Trophoblast cell (in vitro differentiated cells and primary cell): Measurements from ENCODE around the gene FASTKD2.
A peak's percentile ranks its signal among the peaks of the same experiment; 100 is the strongest.

ENCODE experiments used
- DNase-seq, 2 donors: peaks; one replicate each; pipeline ENCODE4 v3.0.0-alpha.2; 2016
- H2AFZ ChIP-seq: 2 replicates; pipeline ENCODE4 v1.6.1; 2013; ENCODE audit warnings: low read length, moderate library complexity, mild to moderate bottlenecking; ENCODE audit not compliant: insufficient read depth, poor library complexity
- H2AK5ac ChIP-seq: 2 replicates; pipeline ENCODE4 v1.6.1; 2013; ENCODE audit warnings: mild to moderate bottlenecking, low read length
- H2BK120ac ChIP-seq: 2 replicates; pipeline ENCODE4 v1.6.1; 2013; ENCODE audit warnings: low read length, mild to moderate bottlenecking, moderate library complexity; ENCODE audit not compliant: insufficient read depth, poor library complexity
- H2BK12ac ChIP-seq: 2 replicates; pipeline ENCODE4 v1.6.1; 2013; ENCODE audit warnings: mild to moderate bottlenecking, low read length, moderate library complexity
- H2BK5ac ChIP-seq: 2 replicates; pipeline ENCODE4 v1.6.1; 2013; ENCODE audit warnings: low read length, low read depth, moderate library complexity, mild to moderate bottlenecking; ENCODE audit not compliant: poor library complexity
- H3K14ac ChIP-seq: 2 replicates; pipeline ENCODE4 v1.6.1; 2013; ENCODE audit warnings: mild to moderate bottlenecking, low read length
- H3K18ac ChIP-seq: 2 replicates; pipeline ENCODE4 v1.6.1; 2013; ENCODE audit warnings: mild to moderate bottlenecking, low read length
- H3K23ac ChIP-seq: 2 replicates; pipeline ENCODE4 v1.6.1; 2013; ENCODE audit warnings: low read length
- H3K27ac ChIP-seq: 2 replicates; pipeline ENCODE4 v1.5.1; 2013; ENCODE audit warnings: low read depth, mild to moderate bottlenecking, inconsistent platforms, low read length, moderate library complexity
- H3K27me3 ChIP-seq: 2 replicates; pipeline ENCODE4 v1.6.1; 2013; ENCODE audit warnings: inconsistent platforms, mild to moderate bottlenecking, low read length, moderate library complexity; ENCODE audit not compliant: insufficient read depth
- H3K36me3 ChIP-seq, 2 experiments: 1 replicate in 1 of 2; 2 replicates in 1 of 2; pipeline ENCODE4 v1.6.1; 2013; ENCODE audit warnings: low read length in 2 of 2, mild to moderate bottlenecking in 2 of 2, moderate library complexity in 1 of 2; ENCODE audit not compliant: insufficient read depth in 2 of 2, control insufficient read depth in 1 of 2
- H3K4ac ChIP-seq: 2 replicates; pipeline ENCODE4 v1.6.1; 2013; ENCODE audit warnings: low read depth, mild to moderate bottlenecking, low read length, moderate library complexity
- H3K4me1 ChIP-seq, 2 experiments: 1 replicate in 1 of 2; 2 replicates in 1 of 2; pipeline ENCODE4 v1.6.1; 2013; ENCODE audit warnings: low read length in 2 of 2, mild to moderate bottlenecking in 2 of 2, moderate library complexity in 1 of 2; ENCODE audit not compliant: insufficient read depth in 2 of 2, control insufficient read depth in 1 of 2
- H3K4me2 ChIP-seq: 2 replicates; pipeline ENCODE4 v1.6.1; 2013; ENCODE audit warnings: inconsistent platforms, mild to moderate bottlenecking, low read length, moderate library complexity
- H3K4me3 ChIP-seq: 2 replicates; pipeline ENCODE4 v1.5.1; 2013; ENCODE audit warnings: mild to moderate bottlenecking, low read depth, low read length, inconsistent platforms
- H3K79me1 ChIP-seq: one replicate; pipeline ENCODE4 v1.6.1; 2013; ENCODE audit warnings: low read length
- H3K79me2 ChIP-seq: 2 replicates; pipeline ENCODE4 v1.6.1; 2013; ENCODE audit warnings: low read length, mild to moderate bottlenecking; ENCODE audit not compliant: control insufficient read depth, insufficient read depth, poor library complexity
- H3K9ac ChIP-seq: 2 replicates; pipeline ENCODE4 v1.6.1; 2013; ENCODE audit warnings: mild to moderate bottlenecking, low read length
- H3K9me3 ChIP-seq: 2 replicates; pipeline ENCODE4 v1.6.1; 2013; ENCODE audit warnings: low read depth, mild to moderate bottlenecking, control low read depth, inconsistent platforms, low read length; ENCODE audit not compliant: insufficient read depth
- H4K12ac ChIP-seq: 2 replicates; pipeline ENCODE4 v1.6.1; 2013; ENCODE audit warnings: low read depth, mild to moderate bottlenecking, low read length, moderate library complexity
- H4K8ac ChIP-seq: 2 replicates; pipeline ENCODE4 v1.6.1; 2013; ENCODE audit warnings: low read depth, mild to moderate bottlenecking, low read length, moderate library complexity
- H4K91ac ChIP-seq: one replicate; pipeline ENCODE4 v1.6.1; 2013; ENCODE audit warnings: low read depth, mild to moderate bottlenecking, low read length, moderate library complexity
- WGBS: extraction: QIAGEN DNeasy Blood & Tissue Kit; methylation state at CpG from one replicate; pipeline ENCODE4 v1.1.7; 2013; ENCODE audit warnings: missing lambda C conversion rate; ENCODE audit not compliant: insufficient read length, insufficient coverage; ENCODE audit errors: extremely low coverage; 5-methylcytosine and 5-hydroxymethylcytosine counted together

Gene FASTKD2

DNA sequence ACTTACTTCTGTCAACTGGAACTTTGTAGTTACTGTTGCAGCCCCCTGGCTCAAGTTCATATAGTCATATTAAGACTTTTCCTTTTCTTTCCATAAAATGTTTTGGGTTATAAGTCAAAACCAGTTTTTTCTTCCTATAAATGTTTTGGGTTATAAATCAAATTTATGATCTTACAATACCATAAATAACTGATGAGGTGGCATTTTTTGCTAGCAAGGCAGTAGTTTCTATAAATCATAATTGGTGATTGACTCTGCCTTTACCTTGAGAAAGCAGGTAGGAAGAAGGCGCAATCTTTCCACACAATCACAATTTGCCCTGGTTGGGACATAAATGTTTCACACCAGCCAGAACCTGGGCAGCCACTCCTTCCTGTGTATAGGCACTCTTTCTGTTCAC, 42.1 kb upstream of the FASTKD2 start:
- no peak overlapping the region for H3K4me2 ChIP-seq
- no peak overlapping the region for H3K27ac ChIP-seq
- H3K18ac ChIP-seq = no peak overlapping the region
- no peak overlapping the region for H2BK120ac ChIP-seq
- H2AFZ ChIP-seq = no peak overlapping the region
- no peak overlapping the region for H3K4ac ChIP-seq
- H2BK5ac ChIP-seq = no peak overlapping the region
- H4K91ac ChIP-seq = no peak overlapping the region
- H2BK12ac ChIP-seq = no peak overlapping the region
- H3K9ac ChIP-seq = no peak overlapping the region
- DNase-seq = no peak
- H3K14ac ChIP-seq = no peak overlapping the region
- H3K4me1 ChIP-seq = peaks cover 0 to 5% of the 10 kb centered on the region in 2 experiments
- H2AK5ac ChIP-seq = no peak overlapping the region
- H4K12ac ChIP-seq = no peak overlapping the region
- H3K23ac ChIP-seq = no peak overlapping the region
- H4K8ac ChIP-seq = no peak overlapping the region
- no peaks in the 10 kb centered on the region for H3K27me3 ChIP-seq
- WGBS = no CpG with 5 or more reads among the region's 1 CpG
- no peaks in the 10 kb centered on the region for H3K36me3 ChIP-seq
- no peak overlapping the region for H3K4me3 ChIP-seq
- no peaks in the 10 kb centered on the region for H3K79me2 ChIP-seq
- no peaks in the 10 kb centered on the region for H3K79me1 ChIP-seq
- H3K9me3 ChIP-seq = peaks cover 2% of the 10 kb centered on the region

DNA sequence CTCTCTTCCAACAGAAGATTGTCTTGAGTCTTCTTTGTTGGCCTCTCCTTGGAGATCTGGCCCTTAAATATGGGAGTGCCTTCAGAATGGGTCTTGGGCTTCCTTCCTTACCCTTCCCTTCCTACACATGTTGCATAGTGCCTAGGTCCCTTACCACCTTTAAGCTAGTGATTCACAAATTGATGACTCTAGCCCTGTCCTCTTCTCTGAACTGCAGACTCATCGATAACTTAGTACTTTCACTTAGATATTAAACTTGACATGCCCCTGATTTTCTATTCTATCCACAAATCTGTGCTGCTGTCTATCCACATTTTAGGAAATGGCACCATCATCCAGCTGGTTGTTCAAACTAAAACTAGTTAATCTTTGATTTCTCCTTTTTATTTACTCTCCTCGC, 38.1 kb upstream of the FASTKD2 start:
- H3K23ac ChIP-seq = no peak overlapping the region
- H2BK12ac ChIP-seq = no peak overlapping the region
- no peak overlapping the region for H4K8ac ChIP-seq
- H3K4me1 ChIP-seq = no peaks in the 10 kb centered on the region
- no peak overlapping the region for H3K9ac ChIP-seq
- no peaks in the 10 kb centered on the region for H3K79me2 ChIP-seq
- no peak for DNase-seq
- no peaks in the 10 kb centered on the region for H3K36me3 ChIP-seq
- H3K79me1 ChIP-seq = no peaks in the 10 kb centered on the region
- H3K14ac ChIP-seq = no peak overlapping the region
- WGBS = 100% methylated on average over 1 of the region's 2 CpGs
- H3K4me2 ChIP-seq = no peak overlapping the region
- H3K4me3 ChIP-seq = no peak overlapping the region
- no peaks in the 10 kb centered on the region for H3K27me3 ChIP-seq
- no peak overlapping the region for H2BK5ac ChIP-seq
- no peak overlapping the region for H4K91ac ChIP-seq
- H3K9me3 ChIP-seq = no peaks in the 10 kb centered on the region
- no peak overlapping the region for H3K4ac ChIP-seq
- no peak overlapping the region for H2AFZ ChIP-seq
- no peak overlapping the region for H3K27ac ChIP-seq
- no peak overlapping the region for H2BK120ac ChIP-seq
- no peak overlapping the region for H4K12ac ChIP-seq
- no peak overlapping the region for H2AK5ac ChIP-seq
- no peak overlapping the region for H3K18ac ChIP-seq

DNA sequence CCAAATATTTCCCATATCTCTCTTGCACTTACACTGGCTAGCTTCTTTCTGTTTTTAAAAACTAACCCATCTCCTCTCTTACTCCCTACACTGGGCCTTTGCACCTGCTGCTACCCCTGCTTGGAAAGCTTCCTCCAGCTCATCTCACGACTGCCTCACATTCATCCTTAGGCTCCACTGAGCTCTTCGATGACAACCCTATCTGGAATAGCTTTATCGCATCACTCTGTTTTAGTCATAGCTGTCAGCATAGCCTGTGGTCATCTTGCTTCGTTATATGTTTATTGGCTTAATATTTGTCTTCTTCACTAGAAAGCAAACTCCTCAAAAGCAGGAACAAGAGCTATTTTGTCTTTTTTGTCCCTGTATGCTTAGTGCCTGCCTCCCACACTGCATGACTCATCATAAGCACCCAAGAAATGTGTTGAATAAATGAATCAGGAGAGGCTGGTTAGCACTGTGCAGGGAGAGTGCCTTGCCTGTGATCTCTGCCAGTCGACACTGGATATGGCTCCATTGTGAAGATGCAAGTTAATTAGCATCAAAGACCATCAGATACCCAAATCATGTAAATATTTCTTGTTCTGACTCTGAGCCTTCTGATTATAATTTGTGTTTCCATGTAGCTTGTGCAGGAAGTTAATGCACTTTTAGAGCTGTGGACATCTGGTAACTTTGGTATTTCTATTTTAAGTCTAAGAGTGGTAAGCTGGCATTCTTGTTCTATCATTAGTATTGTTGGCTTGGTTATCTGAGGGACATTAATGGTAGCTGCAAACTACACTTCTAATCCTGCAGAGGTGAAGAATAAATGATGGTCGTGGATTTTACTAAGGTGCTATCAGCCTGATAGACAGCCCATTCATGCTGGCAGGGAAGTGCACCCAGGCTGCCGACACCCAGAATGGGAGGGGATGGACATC, 36.9 kb upstream of the FASTKD2 start:
- no peaks in the 10 kb centered on the region for H3K79me2 ChIP-seq
- H2AFZ ChIP-seq = no peak overlapping the region
- no peak overlapping the region for H3K4me3 ChIP-seq
- H4K8ac ChIP-seq = no peak overlapping the region
- H3K4ac ChIP-seq = no peak overlapping the region
- no peaks in the 10 kb centered on the region for H3K4me1 ChIP-seq
- no peaks in the 10 kb centered on the region for H3K9me3 ChIP-seq
- H2AK5ac ChIP-seq = no peak overlapping the region
- no peak overlapping the region for H3K9ac ChIP-seq
- H3K36me3 ChIP-seq = no peaks in the 10 kb centered on the region
- H3K27ac ChIP-seq = no peak overlapping the region
- H2BK12ac ChIP-seq = no peak overlapping the region
- no peak overlapping the region for H3K23ac ChIP-seq
- H3K4me2 ChIP-seq = no peak overlapping the region
- no peak overlapping the region for H2BK120ac ChIP-seq
- H4K12ac ChIP-seq = no peak overlapping the region
- no peak overlapping the region for H3K14ac ChIP-seq
- H2BK5ac ChIP-seq = no peak overlapping the region
- H3K18ac ChIP-seq = no peak overlapping the region
- H3K27me3 ChIP-seq = no peaks in the 10 kb centered on the region
- WGBS = no CpG with 5 or more reads among the region's 7 CpGs
- no peak for DNase-seq
- H4K91ac ChIP-seq = no peak overlapping the region
- H3K79me1 ChIP-seq = no peaks in the 10 kb centered on the region

DNA sequence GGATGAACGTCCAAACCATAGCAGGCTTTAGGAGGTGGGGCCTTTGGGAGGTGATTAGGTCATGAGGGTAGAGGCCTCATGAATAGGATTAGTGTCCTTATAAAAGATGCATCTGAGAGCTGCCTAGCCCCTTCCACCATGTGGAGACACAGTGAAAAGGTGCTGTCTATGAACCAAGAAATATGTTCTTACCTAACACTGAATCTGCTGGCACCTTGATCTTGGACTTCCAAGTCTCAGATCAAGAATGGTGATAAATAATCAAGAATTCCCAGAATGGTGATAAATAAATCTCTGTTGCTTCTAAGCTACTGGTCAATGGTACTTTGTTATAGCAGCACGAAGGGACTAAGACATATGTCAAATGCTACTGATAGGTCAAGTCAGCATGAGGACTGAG, 32.1 kb upstream of the FASTKD2 start:
- Histone ChIP-seq H4K91ac (no peak overlapping the region), H4K8ac (no peak overlapping the region), H3K79me2 (no peaks in the 10 kb centered on the region), H3K4me1 (no peaks in the 10 kb centered on the region), H3K27me3 (no peaks in the 10 kb centered on the region), H3K36me3 (no peaks in the 10 kb centered on the region), H4K12ac (no peak overlapping the region), H3K4me2 (no peak overlapping the region), H3K14ac (no peak overlapping the region), H3K9ac (no peak overlapping the region), H2BK12ac (no peak overlapping the region), H3K4me3 (no peak overlapping the region), H2AFZ (no peak overlapping the region), H2BK5ac (no peak overlapping the region), H3K4ac (no peak overlapping the region), H2AK5ac (no peak overlapping the region), H3K9me3 (no peaks in the 10 kb centered on the region), H2BK120ac (no peak overlapping the region), H3K23ac (no peak overlapping the region), H3K79me1 (no peaks in the 10 kb centered on the region), H3K18ac (no peak overlapping the region), H3K27ac (no peak overlapping the region)
- DNase-seq = peak; percentile 51 to 77
- no CpG with 5 or more reads among the region's 2 CpGs for WGBS
